Muscle layer of colon (tissue), 2 donors: ENCODE measurements around the gene LMF1.
"Not testable (repeated sequence)": the region's sequence is repeated elsewhere in the genome, so short reads cannot be mapped to it uniquely, and the experiment has no call there.

Experiments
- H3K27ac ChIP-seq: one replicate; pipeline ENCODE4 v1.7.0; 2013; ENCODE audit warnings: low read depth, mild to moderate bottlenecking, low read length, moderate library complexity
- H3K27me3 ChIP-seq, 2 donors: one replicate each; pipeline ENCODE4 v1.7.0; 2013; ENCODE audit warnings: low read length in 2 of 2, mild to moderate bottlenecking in 2 of 2; ENCODE audit not compliant: insufficient read depth in 2 of 2, control insufficient read depth in 1 of 2
- H3K36me3 ChIP-seq: one replicate; pipeline ENCODE4 v1.7.0; 2013; ENCODE audit warnings: mild to moderate bottlenecking, low read length; ENCODE audit not compliant: insufficient read depth
- H3K4me1 ChIP-seq: one replicate; pipeline ENCODE4 v1.7.0; 2013; ENCODE audit warnings: mild to moderate bottlenecking, low read length; ENCODE audit not compliant: insufficient read depth
- H3K4me3 ChIP-seq, 2 donors: one replicate each; pipeline ENCODE4 v1.7.0; 2013; ENCODE audit warnings: low read length in 2 of 2, low read depth in 1 of 2, mild to moderate bottlenecking in 1 of 2, moderate library complexity in 1 of 2
- H3K9ac ChIP-seq: one replicate; pipeline ENCODE4 v1.7.0; 2013; ENCODE audit warnings: low read length
- H3K9me3 ChIP-seq: one replicate; pipeline ENCODE4 v1.7.0; 2013; ENCODE audit warnings: mild to moderate bottlenecking, low read length
- donor health status: abdominal sarcoma.
- donor health status: Adenocarcinoma of cecum.

LMF1 gene

DNA sequence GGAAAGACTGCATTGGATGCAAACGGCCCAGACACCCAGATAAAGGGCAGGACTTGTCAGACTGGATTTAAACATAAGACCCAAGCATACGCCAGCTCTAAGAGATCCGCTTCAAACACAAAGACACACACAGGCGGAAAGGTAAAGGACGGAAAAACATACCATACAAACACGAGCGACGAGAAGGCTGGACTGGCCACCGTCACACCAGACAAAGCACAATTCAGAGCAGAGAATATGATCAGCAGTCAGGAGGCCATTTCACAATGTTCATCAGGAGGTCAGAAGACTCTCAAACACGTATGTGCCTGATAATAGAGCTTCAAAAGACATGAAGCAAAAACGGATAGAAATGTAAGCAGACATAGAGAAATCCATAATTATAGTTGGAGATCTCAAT, 85.4 kb downstream of the LMF1 start:
- Histone ChIP-seq H3K27ac (no peak overlapping the region), H3K36me3 (peaks cover 8% of the 10 kb centered on the region), H3K9ac (no peak overlapping the region), H3K4me3 (no peak overlapping the region), H3K27me3 (no peaks in the 10 kb centered on the region), H3K9me3 (peaks cover 13% of the 10 kb centered on the region), H3K4me1 (no peaks in the 10 kb centered on the region)

DNA sequence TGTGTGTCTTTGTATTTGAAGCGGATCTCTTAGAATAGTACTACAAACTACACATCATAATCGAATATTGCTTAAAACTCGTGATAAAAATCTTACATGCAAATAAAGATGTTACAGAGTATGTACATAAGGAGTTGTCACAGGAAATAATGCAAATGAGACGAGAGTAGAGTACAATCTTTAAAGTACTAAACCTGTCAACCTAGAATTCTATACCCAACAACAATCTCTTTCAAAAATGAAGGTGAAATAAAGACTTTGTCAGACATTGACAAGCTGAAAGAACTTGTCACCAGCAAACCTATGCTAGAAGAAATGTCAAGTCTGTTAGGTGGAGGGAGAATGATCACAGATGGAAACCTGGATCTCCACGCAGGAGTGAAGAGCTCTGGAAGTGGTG, 86.6 kb downstream of the LMF1 start:
- no peak overlapping the region for H3K4me3 ChIP-seq
- H3K27me3 ChIP-seq: no peaks in the 10 kb centered on the region
- H3K9ac ChIP-seq: no peak overlapping the region
- H3K4me1 ChIP-seq: no peaks in the 10 kb centered on the region
- peaks cover 8% of the 10 kb centered on the region for H3K36me3 ChIP-seq
- no peak overlapping the region for H3K27ac ChIP-seq
- H3K9me3 ChIP-seq: peaks cover 13% of the 10 kb centered on the region

GRCh38 chr16:883781-884180, 87.0 kb downstream of the LMF1 start:
- Histone ChIP-seq H3K36me3 (peaks cover 8% of the 10 kb centered on the region), H3K27me3 (no peaks in the 10 kb centered on the region), H3K4me3 (no peak overlapping the region)

GRCh38 chr16:883340-883739, 87.4 kb downstream of the LMF1 start:
- no peaks in the 10 kb centered on the region for H3K4me1 ChIP-seq
- H3K27me3 ChIP-seq: no peaks in the 10 kb centered on the region
- no peak overlapping the region for H3K4me3 ChIP-seq
- H3K9ac ChIP-seq: no peak overlapping the region
- H3K27ac ChIP-seq: no peak overlapping the region
- H3K36me3 ChIP-seq: peaks cover 8% of the 10 kb centered on the region
- peaks cover 13% of the 10 kb centered on the region for H3K9me3 ChIP-seq

More at GRCh38 chr16:883781-884180, 87.0 kb downstream of the LMF1 start:
- H3K9me3 ChIP-seq: peaks cover 13% of the 10 kb centered on the region
- no peaks in the 10 kb centered on the region for H3K4me1 ChIP-seq
- no peak overlapping the region for H3K9ac ChIP-seq
- no peak overlapping the region for H3K27ac ChIP-seq

- not testable (repeated sequence) for H3K9ac ChIP-seq, H3K27me3 ChIP-seq, H3K4me1 ChIP-seq, H3K4me3 ChIP-seq, H3K36me3 ChIP-seq, H3K27ac ChIP-seq
- H3K9me3 ChIP-seq: peaks cover 13% of the 10 kb centered on the region
Measured at GRCh38 chr16:882671-883070, 88.1 kb downstream of the LMF1 start.

- peaks cover 8% of the 10 kb centered on the region for H3K36me3 ChIP-seq
- no peak overlapping the region for H3K4me3 ChIP-seq
- no peaks in the 10 kb centered on the region for H3K27me3 ChIP-seq
- no peak overlapping the region for H3K27ac ChIP-seq
- no peaks in the 10 kb centered on the region for H3K4me1 ChIP-seq
- peaks cover 13% of the 10 kb centered on the region for H3K9me3 ChIP-seq
- H3K9ac ChIP-seq: no peak overlapping the region
Measured at GRCh38 chr16:882256-882655, 88.5 kb downstream of the LMF1 start.

DNA sequence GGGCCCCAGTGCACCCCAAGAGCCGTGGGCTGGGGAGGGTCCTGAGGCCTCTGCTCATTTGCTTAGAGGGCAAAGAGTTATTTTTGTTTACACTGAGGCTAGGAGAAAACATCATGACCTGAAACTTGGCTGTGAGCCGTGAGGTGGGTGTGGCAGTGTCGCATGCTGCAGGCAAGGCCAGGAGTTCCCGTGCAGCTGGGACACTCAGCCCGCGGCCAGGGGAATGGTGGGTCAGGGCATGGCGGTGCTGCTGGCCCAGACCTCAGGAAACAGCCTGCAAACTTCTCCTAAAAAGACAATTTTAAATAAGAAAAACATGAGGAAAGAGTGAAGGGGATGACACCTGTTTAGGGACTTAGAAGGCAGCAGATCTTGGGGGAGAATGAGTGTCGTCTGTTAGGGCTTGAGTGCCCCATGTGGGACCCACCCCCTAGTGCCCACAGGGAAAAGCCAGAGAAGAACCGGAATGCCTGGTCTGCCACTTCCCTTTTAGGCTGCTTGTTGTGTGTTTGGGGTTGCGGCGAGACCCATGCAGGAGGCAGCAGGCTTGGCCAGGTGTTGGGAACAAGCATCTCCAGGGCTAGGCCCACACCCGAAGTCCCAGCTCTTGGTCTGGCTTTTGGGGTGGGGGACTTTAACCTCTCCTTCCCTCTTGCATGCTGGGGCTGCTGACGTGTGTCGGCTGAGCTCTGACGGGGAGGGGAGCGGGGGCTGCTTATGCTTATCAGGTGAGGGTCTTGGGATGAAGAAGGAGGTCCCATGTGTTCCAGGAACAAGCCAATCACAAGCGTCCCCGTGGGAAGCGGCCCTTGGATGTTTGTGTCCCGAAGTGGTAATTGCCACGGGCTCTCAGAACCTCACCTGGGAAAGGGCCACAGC, 89.3 kb downstream of the LMF1 start:
- Histone ChIP-seq H3K36me3 (peaks cover 8% of the 10 kb centered on the region), H3K9ac (no peak overlapping the region), H3K9me3 (peaks cover 13% of the 10 kb centered on the region), H3K27ac (no peak overlapping the region), H3K4me1 (no peaks in the 10 kb centered on the region), H3K4me3 (no peak overlapping the region), H3K27me3 (no peaks in the 10 kb centered on the region)

- H3K27ac ChIP-seq: no peak overlapping the region
- H3K9ac ChIP-seq: no peak overlapping the region
- peaks cover 8% of the 10 kb centered on the region for H3K36me3 ChIP-seq
- no peak overlapping the region for H3K4me3 ChIP-seq
- H3K9me3 ChIP-seq: peaks cover 13% of the 10 kb centered on the region
- H3K27me3 ChIP-seq: no peaks in the 10 kb centered on the region
- no peaks in the 10 kb centered on the region for H3K4me1 ChIP-seq
Measured at GRCh38 chr16:880471-881171, 90.2 kb downstream of the LMF1 start.

DNA sequence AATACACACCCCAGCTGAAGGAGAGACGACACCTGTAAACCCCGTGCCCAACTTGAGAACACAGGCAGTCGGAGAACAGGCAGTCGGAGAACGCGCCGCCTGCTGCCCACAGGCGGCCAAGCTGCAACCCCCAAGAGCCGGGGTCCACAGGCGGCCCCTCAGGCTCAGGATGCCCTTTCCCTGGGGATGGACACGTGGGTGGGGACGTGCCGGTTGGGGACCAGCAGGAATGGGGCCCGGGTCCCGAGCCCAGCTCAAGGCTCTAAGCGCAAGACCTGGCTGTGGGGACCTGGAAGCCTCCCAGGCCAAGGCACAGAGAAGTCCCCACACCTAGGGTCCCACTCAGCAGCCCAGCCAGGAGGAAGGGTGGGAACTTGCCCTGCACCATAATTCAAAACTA, 90.8 kb downstream of the LMF1 start:
- peaks cover 13% of the 10 kb centered on the region for H3K9me3 ChIP-seq
- no peak overlapping the region for H3K27ac ChIP-seq
- H3K4me1 ChIP-seq: no peaks in the 10 kb centered on the region
- peaks cover 8% of the 10 kb centered on the region for H3K36me3 ChIP-seq
- H3K27me3 ChIP-seq: no peaks in the 10 kb centered on the region
- H3K4me3 ChIP-seq: no peak overlapping the region
- no peak overlapping the region for H3K9ac ChIP-seq

- Histone ChIP-seq H3K27me3 (no peaks in the 10 kb centered on the region), H3K4me3 (no peak overlapping the region), H3K36me3 (peaks cover 6% of the 10 kb centered on the region)
Measured at GRCh38 chr16:879461-879861, 91.3 kb downstream of the LMF1 start.

DNA sequence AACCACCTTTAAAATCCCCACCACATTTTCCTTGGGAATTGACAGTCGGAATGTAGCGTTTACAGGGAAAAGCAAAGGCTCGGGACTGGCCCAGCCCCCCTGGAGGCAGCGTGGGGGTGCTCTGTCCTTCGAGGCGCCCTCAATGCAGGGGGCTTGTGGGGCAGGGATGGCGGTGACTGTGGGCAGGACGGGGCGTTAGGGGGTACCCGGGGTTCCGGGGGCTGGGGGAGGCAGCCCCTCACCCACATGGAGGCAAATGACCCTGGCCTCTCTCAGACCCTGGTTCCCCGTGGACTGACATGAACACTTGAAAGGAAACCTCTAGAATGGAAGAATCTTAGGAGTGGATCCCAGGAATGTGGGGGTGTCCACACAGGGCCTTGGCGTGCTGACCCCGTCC, 91.9 kb downstream of the LMF1 start:
- H3K36me3 ChIP-seq: peaks cover under 1% of the 10 kb centered on the region
- H3K9me3 ChIP-seq: peaks cover 3% of the 10 kb centered on the region
- no peak overlapping the region for H3K9ac ChIP-seq
- no peaks in the 10 kb centered on the region for H3K4me1 ChIP-seq
- no peaks in the 10 kb centered on the region for H3K27me3 ChIP-seq
- H3K27ac ChIP-seq: no peak overlapping the region
- H3K4me3 ChIP-seq: no peak overlapping the region

More at GRCh38 chr16:879461-879861, 91.3 kb downstream of the LMF1 start:
- no peaks in the 10 kb centered on the region for H3K4me1 ChIP-seq
- H3K9me3 ChIP-seq: peaks cover 8% of the 10 kb centered on the region
- no peak overlapping the region for H3K27ac ChIP-seq
- H3K9ac ChIP-seq: no peak overlapping the region
